ENCODE results near the gene CTNNA3. TPM values are rescaled to one million over a fixed set of nuclear protein-coding genes. Genes with fewer than 3 reads are reported as not detected.

The CTNNA3 gene
- total RNA-seq, 1 donor from 2014 or later = 0.92 TPM

- peaks cover 15% of the 10 kb centered on the region for H3K9me3 Mint-ChIP-seq (ENCODE audit: low read depth)
- H3K4me3 Mint-ChIP-seq (ENCODE audit: unreplicated experiment) = no peak overlapping the region
- H3K27me3 Mint-ChIP-seq (ENCODE audit: low read depth) = no peaks in the 10 kb centered on the region
- no peak for DNase-seq (ENCODE audit: low spot score)
- H3K27ac Mint-ChIP-seq (ENCODE audit: unreplicated experiment) = no peak overlapping the region
- no peaks in the 10 kb centered on the region for H3K4me1 Mint-ChIP-seq (ENCODE audit: low read depth)
- H3K36me3 Mint-ChIP-seq (ENCODE audit: low read depth) = peaks cover 4% of the 10 kb centered on the region
- no peak for TF ChIP-seq CTCF (IDR thresholded peaks at IDR 0.05)
These were observed 1120.6 kb downstream of the CTNNA3 start for GRCh38 chr10:66575251-66575855.

GRCh38 chr10:66572700-66573099, 1123.3 kb downstream of the CTNNA3 start:
- DNase-seq (ENCODE audit: low spot score) = no peak
- H3K27ac Mint-ChIP-seq (ENCODE audit: unreplicated experiment) = no peak overlapping the region
- H3K27me3 Mint-ChIP-seq (ENCODE audit: low read depth) = peaks cover under 1% of the 10 kb centered on the region
- H3K4me3 Mint-ChIP-seq (ENCODE audit: unreplicated experiment) = no peak overlapping the region
- no peaks in the 10 kb centered on the region for H3K9me3 Mint-ChIP-seq (ENCODE audit: low read depth)
- no peaks in the 10 kb centered on the region for H3K36me3 Mint-ChIP-seq (ENCODE audit: low read depth)
- TF ChIP-seq CTCF (IDR thresholded peaks at IDR 0.05) = no peak
- H3K4me1 Mint-ChIP-seq (ENCODE audit: low read depth) = no peaks in the 10 kb centered on the region

GRCh38 chr10:66565999-66566398, 1130.0 kb downstream of the CTNNA3 start:
- Mint-ChIP-seq H3K4me3 (ENCODE audit: unreplicated experiment) (no peak overlapping the region), H3K36me3 (ENCODE audit: low read depth) (no peaks in the 10 kb centered on the region), H3K27me3 (ENCODE audit: low read depth) (peaks cover 16% of the 10 kb centered on the region), H3K4me1 (ENCODE audit: low read depth) (no peaks in the 10 kb centered on the region), H3K9me3 (ENCODE audit: low read depth) (no peaks in the 10 kb centered on the region), H3K27ac (ENCODE audit: unreplicated experiment) (no peak overlapping the region)
- DNase-seq (ENCODE audit: low spot score) = no peak
- no peak for TF ChIP-seq CTCF (IDR thresholded peaks at IDR 0.05)

GRCh38 chr10:66564287-66564686, 1131.7 kb downstream of the CTNNA3 start:
- no peak overlapping the region for H3K4me3 Mint-ChIP-seq (ENCODE audit: unreplicated experiment)
- no peaks in the 10 kb centered on the region for H3K36me3 Mint-ChIP-seq (ENCODE audit: low read depth)
- no peaks in the 10 kb centered on the region for H3K9me3 Mint-ChIP-seq (ENCODE audit: low read depth)
- H3K27ac Mint-ChIP-seq (ENCODE audit: unreplicated experiment) = no peak overlapping the region
- DNase-seq (ENCODE audit: low spot score) = no peak
- no peak for TF ChIP-seq CTCF (IDR thresholded peaks at IDR 0.05)
- H3K4me1 Mint-ChIP-seq (ENCODE audit: low read depth) = no peaks in the 10 kb centered on the region
- H3K27me3 Mint-ChIP-seq (ENCODE audit: low read depth) = peaks cover 16% of the 10 kb centered on the region

GRCh38 chr10:66555061-66555460, 1140.9 kb downstream of the CTNNA3 start:
- Mint-ChIP-seq H3K27me3 (ENCODE audit: low read depth) (peaks cover 3% of the 10 kb centered on the region), H3K4me1 (ENCODE audit: low read depth) (peaks cover 14% of the 10 kb centered on the region), H3K4me3 (ENCODE audit: unreplicated experiment) (no peak overlapping the region), H3K9me3 (ENCODE audit: low read depth) (no peaks in the 10 kb centered on the region), H3K27ac (ENCODE audit: unreplicated experiment) (no peak overlapping the region), H3K36me3 (ENCODE audit: low read depth) (no peaks in the 10 kb centered on the region)
- TF ChIP-seq CTCF (IDR thresholded peaks at IDR 0.05) = no peak
- DNase-seq (ENCODE audit: low spot score) = no peak
